H1 (cell line): ENCODE results near the gene SLC23A3. TPM values are rescaled to one million over a fixed set of nuclear protein-coding genes. Genes with fewer than 3 reads are reported as not detected.

Experiments
- BACH1 ChIP-seq: IDR thresholded peaks from 2 replicates; pipeline ENCODE4 v1.6.1; 2012; ENCODE audit warnings: low read length, improper control_type of control experiment
- CHD7 ChIP-seq: fragments of 300-600 bp; sonication (generic); IDR thresholded peaks from 2 replicates; pipeline ENCODE4 v1.7.1; 2012; ENCODE audit warnings: low read length, moderate library complexity, mild to moderate bottlenecking, inconsistent platforms; ENCODE audit not compliant: insufficient replicate concordance
- FOSL1 ChIP-seq: IDR thresholded peaks from 2 replicates; pipeline ENCODE4 v1.6.1; 2011; ENCODE audit warnings: mild to moderate bottlenecking, low read depth, low read length, moderate library complexity; ENCODE audit not compliant: insufficient read depth
- HDAC2 ChIP-seq, 2 experiments: fragments of 300-600 bp in 1 of 2; sonication (generic) in 1 of 2; IDR thresholded peaks; 2 replicates each; pipeline ENCODE4 v1.6.1; 2011 to 2012; ENCODE audit warnings: low read depth in 2 of 2, low read length in 2 of 2, mild to moderate bottlenecking in 2 of 2, moderate library complexity in 2 of 2, borderline replicate concordance in 1 of 2, inconsistent platforms in 1 of 2
- MAFK ChIP-seq: IDR thresholded peaks from 2 replicates; pipeline ENCODE4 v1.6.1; 2012; ENCODE audit warnings: low read depth, mild to moderate bottlenecking, improper control_type of control experiment, low read length
- TAF1 ChIP-seq: IDR thresholded peaks from 2 replicates; pipeline ENCODE4 v1.6.1; 2011; ENCODE audit warnings: mild to moderate bottlenecking, low read depth, low read length
- TBP ChIP-seq: IDR thresholded peaks from 2 replicates; pipeline ENCODE4 v1.6.1; 2011; ENCODE audit warnings: low read depth, low read length, improper control_type of control experiment
- polyA plus RNA-seq, 7 experiments: library from polyadenylated mRNA; depleted of rRNA in 3 of 7; stranded (reverse) in 5 of 7; unstranded in 2 of 7; fragments of >200 nt in 5 of 7; fragments of 200-250 nt in 2 of 7; gene quantifications; 1 replicate in 5 of 7; 2 replicates in 1 of 7; 4 replicates in 1 of 7; pipeline versions ENCODE4 v1.2.1 to v1.2.3, GENCODE V29; 2011 to 2013; ENCODE audit warnings: missing spikeins in 2 of 7, mixed read lengths in 2 of 7
- total RNA-seq: library from RNA; stranded (reverse); fragmentation: NEBNext Ultra II Directional; extraction: Animal tissue kit (Norgen Biotek cat#: 25700); gene quantifications from 2 replicates; pipeline ENCODE4 v1.2.1, GENCODE V29; 2021

SLC23A3 gene
- total and polyA plus RNA-seq, 2 of the 8 experiments (the other 6 are each of a cell fraction or from before 2014, with no cell fraction given) = 0.35 to 0.84 TPM

- TF ChIP-seq CHD7 (no peak), HDAC2 (IDR thresholded peaks at IDR 0.05; ENCODE audit: borderline replicate concordance in 1 of 2, low read depth in 2 of 2, low read length in 2 of 2) (no peak), MAFK (no peak), TAF1 (no peak), FOSL1 (no peak), BACH1 (no peak), TBP (no peak)
These were observed 42.7 kb downstream of the SLC23A3 start (continued) for GRCh38 chr2:219127037-219127635.
